Measurements from ENCODE around the gene PCSK6. TPM values are rescaled to one million over a fixed set of nuclear protein-coding genes. Genes with fewer than 3 reads are reported as not detected.

PCSK6 gene
- polyA plus RNA-seq, 1 experiment = 0.29 TPM

DNA sequence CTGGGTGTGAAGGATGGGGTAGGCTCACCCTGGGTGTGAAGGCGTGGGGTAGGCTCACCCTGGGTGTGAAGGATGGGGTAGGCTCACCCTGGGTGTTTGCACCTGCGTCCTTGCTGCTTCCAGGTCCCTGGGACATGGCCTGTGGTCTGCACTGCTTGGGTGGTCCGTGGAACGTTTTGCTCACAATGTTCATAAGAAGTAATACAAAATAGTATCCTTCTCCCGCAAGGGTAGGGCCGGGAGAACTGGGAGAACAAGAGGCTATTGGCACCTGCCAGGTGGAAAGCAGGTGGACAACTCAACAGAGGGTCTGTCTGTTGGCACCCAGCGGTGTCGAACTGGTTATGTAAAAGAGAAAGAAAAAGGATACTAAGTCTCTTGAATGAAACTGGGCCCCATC lies 17.0 kb upstream of the PCSK6 start:
- no peak overlapping the region for H3K4me3 ChIP-seq (ENCODE audit: low read depth, low read length)
- ChIA-PET CTCF (no interaction called here), POLR2A (no interaction called here)
- no peak for DNase-seq (ENCODE audit: low read depth)
- TF ChIP-seq, protein P1, sequence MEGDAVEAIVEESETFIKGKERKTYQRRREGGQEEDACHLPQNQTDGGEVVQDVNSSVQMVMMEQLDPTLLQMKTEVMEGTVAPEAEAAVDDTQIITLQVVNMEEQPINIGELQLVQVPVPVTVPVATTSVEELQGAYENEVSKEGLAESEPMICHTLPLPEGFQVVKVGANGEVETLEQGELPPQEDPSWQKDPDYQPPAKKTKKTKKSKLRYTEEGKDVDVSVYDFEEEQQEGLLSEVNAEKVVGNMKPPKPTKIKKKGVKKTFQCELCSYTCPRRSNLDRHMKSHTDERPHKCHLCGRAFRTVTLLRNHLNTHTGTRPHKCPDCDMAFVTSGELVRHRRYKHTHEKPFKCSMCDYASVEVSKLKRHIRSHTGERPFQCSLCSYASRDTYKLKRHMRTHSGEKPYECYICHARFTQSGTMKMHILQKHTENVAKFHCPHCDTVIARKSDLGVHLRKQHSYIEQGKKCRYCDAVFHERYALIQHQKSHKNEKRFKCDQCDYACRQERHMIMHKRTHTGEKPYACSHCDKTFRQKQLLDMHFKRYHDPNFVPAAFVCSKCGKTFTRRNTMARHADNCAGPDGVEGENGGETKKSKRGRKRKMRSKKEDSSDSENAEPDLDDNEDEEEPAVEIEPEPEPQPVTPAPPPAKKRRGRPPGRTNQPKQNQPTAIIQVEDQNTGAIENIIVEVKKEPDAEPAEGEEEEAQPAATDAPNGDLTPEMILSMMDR (IDR thresholded peaks at IDR 0.05; ENCODE audit: insufficient read depth, low read depth, low read length) = no peak
- H3K27me3 ChIP-seq (ENCODE audit: control insufficient read depth, insufficient read depth, low read length) = no peaks in the 10 kb centered on the region
- no peaks in the 10 kb centered on the region for H3K36me3 ChIP-seq (ENCODE audit: control insufficient read depth, insufficient read depth, low read length)

DNA sequence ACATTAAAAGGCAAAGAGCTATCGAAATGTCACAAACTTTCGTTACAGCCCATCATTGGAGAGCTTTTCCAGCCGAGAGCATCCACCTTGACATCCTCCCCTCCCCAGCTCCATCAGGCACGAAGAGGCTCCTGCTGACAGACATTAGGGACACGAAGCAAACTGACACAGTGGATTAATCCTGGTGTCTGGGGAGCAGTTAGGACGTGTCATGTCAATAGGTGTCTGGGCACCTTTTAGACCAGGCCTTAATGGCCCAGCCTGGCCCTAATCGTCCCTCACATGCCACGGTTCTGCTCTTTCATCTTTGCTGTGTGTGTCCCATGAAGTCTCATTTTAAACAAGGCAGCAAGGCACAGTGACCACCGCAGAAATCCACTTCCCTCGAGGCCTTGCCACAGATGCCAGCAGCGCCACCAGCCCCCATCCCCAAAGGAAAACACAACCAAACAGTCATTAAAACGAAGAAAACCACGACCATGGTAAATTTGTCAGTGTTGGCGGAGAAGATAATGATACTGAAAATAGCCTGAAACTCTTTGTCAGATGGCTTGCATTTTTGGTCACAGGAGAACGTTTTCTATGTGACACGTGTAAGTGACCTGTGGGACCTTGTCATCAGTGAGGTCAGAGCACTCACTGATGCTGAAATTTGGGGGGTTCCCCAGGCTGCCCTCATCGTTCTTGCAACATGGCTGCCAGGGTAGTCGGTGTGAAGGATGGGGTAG lies 16.3 kb upstream of the PCSK6 start:
- no peak overlapping the region for H3K4me3 ChIP-seq (ENCODE audit: low read depth, low read length)
- DNase-seq (ENCODE audit: low read depth) = no peak
- no peaks in the 10 kb centered on the region for H3K36me3 ChIP-seq (ENCODE audit: control insufficient read depth, insufficient read depth, low read length)
- CTCF ChIA-PET = no interaction called here
- TF ChIP-seq, protein P1 (IDR thresholded peaks at IDR 0.05; ENCODE audit: insufficient read depth, low read depth, low read length) = no peak
- no peaks in the 10 kb centered on the region for H3K27me3 ChIP-seq (ENCODE audit: control insufficient read depth, insufficient read depth, low read length)
- POLR2A ChIA-PET = no interaction called here

DNA sequence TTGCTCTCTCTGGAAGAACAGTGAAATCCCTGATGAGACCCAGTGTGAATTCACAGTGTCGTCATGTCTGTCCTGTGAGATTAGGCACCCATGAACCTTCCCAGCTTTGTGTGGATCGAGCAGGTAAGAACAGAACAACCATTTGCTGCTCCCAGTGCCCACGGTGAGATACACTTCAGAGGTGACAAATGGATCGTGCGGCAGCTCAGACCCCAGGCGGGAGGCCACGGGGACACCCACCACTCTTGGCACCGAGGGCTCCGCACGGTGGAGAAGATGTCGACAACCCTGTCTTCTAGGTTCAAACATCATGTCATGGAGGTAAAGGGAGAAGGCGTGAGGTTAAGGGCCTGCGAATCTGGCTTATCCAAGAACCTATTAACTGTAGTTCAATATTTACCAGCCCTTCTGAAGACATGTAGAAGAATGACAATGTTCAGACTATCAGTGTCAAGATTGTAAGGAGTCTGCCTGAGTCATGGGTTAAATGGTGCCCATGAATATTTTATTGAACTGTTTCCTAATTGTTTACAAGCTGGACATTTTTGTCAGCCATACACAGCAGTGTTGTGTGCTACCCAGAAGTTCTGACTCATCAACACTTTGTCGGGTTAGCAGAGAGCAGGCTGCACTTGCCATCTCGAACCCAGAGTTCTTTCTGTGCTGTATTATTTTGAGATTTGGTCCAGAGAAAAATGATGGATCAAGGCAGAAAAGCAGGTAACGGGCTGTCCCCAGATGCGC lies 15.5 kb upstream of the PCSK6 start:
- ChIA-PET POLR2A (no interaction called here), CTCF (interaction anchor here (1.1 kb wide), 1 partner anchor 205 kb away, joined by 3 read pairs; no protein-coding TSS in a partner anchor)
- Histone ChIP-seq H3K4me3 (ENCODE audit: low read depth, low read length) (no peak overlapping the region), H3K27me3 (ENCODE audit: control insufficient read depth, insufficient read depth, low read length) (no peaks in the 10 kb centered on the region), H3K36me3 (ENCODE audit: control insufficient read depth, insufficient read depth, low read length) (no peaks in the 10 kb centered on the region)
- DNase-seq (ENCODE audit: low read depth) = no peak
- TF ChIP-seq, protein P1 (IDR thresholded peaks at IDR 0.05; ENCODE audit: insufficient read depth, low read depth, low read length) = no peak

DNA sequence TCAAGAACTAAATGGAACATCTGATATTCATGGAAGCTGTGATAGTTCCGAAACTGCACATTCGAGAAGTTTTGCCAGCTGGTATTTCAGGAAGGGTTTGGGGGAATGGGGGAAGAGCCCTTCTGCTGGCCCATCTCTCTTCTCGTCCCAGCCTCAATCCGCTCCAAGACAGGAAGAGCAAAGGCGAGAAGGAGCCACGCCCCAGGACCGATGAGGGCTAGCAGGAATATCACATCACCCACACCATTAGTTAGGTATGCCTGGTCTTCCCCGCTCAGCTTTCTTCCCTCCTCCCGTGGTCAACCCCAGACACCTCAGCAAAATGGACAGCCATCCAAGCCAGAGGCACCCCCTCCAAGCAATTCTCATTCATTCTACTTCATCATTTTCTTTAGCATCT lies 14.9 kb upstream of the PCSK6 start:
- TF ChIP-seq, protein P1 (IDR thresholded peaks at IDR 0.05; ENCODE audit: insufficient read depth, low read depth, low read length) = no peak
- H3K27me3 ChIP-seq (ENCODE audit: control insufficient read depth, insufficient read depth, low read length) = no peaks in the 10 kb centered on the region
- ChIA-PET POLR2A (no interaction called here), CTCF (interaction anchor here (0.7 to 1.1 kb wide), 2 partner anchors 204 to 483 kb away, joined by 3 to 8 read pairs; no protein-coding TSS in a partner anchor)
- H3K4me3 ChIP-seq (ENCODE audit: low read depth, low read length) = no peak overlapping the region
- H3K36me3 ChIP-seq (ENCODE audit: control insufficient read depth, insufficient read depth, low read length) = no peaks in the 10 kb centered on the region
- no peak for DNase-seq (ENCODE audit: low read depth)

DNA sequence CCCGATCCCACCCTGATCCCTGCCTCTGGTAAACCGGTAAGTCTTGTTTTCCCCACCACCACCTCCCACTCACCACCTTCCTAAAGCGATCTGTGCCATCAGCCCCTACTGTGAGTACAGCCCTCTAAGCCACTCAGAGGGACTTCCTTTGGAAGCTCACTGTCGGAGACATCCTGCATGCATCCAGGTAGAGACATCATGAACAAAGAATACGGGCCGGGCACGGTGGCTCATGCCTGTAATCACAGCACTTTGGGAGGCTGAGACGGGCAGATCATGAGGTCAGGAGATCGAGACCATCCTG lies 13.7 kb upstream of the PCSK6 start:
- CTCF ChIA-PET = interaction anchor here (2.8 to 3.4 kb wide), 3 partner anchors 11 to 209 kb away, joined by 11 to 19 read pairs (median 16); partner anchors contain the start of gene SNRPA1
- Histone ChIP-seq H3K27me3 (ENCODE audit: control insufficient read depth, insufficient read depth, low read length) (no peaks in the 10 kb centered on the region; the same call in 1 of the 2 replicates), H3K4me3 (ENCODE audit: low read depth, low read length) (no peak overlapping the region), H3K36me3 (ENCODE audit: control insufficient read depth, insufficient read depth, low read length) (no peaks in the 10 kb centered on the region)
- no peak for DNase-seq (ENCODE audit: low read depth)
- TF ChIP-seq, protein P1 (IDR thresholded peaks at IDR 0.05; ENCODE audit: insufficient read depth, low read depth, low read length) = no peak
- POLR2A ChIA-PET = no interaction called here

All from BJ (cell line).